Smooth muscle cell (in vitro differentiated cells): Measurements from ENCODE around the gene IGSF6. TPM values are rescaled to one million over a fixed set of nuclear protein-coding genes. Genes with fewer than 3 reads are reported as not detected.

Source experiments
- DNase-seq: peaks from one replicate; lab custom pipeline; 2025; ENCODE audit not compliant: unreplicated experiment; lab: John Stamatoyannopoulos, UW
- H2AFZ ChIP-seq: fragments of 200-600 bp; sonication (generic); 2 replicates; pipeline ENCODE4 v1.6.0; 2016; ENCODE audit warnings: antibody characterized with exemption, low read depth, mild to moderate bottlenecking
- H3F3A ChIP-seq: fragments of 200-600 bp; sonication (generic); 2 replicates; pipeline ENCODE4 v1.6.0; 2017; ENCODE audit warnings: antibody characterized with exemption, low read depth
- H3K27ac ChIP-seq: fragments of 200-600 bp; sonication (generic); 2 replicates; pipeline ENCODE4 v1.5.1; 2016; ENCODE audit warnings: low read depth, mild to moderate bottlenecking
- H3K27me3 ChIP-seq: fragments of 200-600 bp; sonication (generic); 2 replicates; pipeline ENCODE4 v1.6.1; 2016; ENCODE audit warnings: low read depth, mild to moderate bottlenecking
- H3K36me3 ChIP-seq: fragments of 200-600 bp; sonication (generic); 2 replicates; pipeline ENCODE4 v1.5.1; 2016; ENCODE audit warnings: low read depth
- H3K4me1 ChIP-seq: fragments of 200-600 bp; sonication (generic); 2 replicates; pipeline ENCODE4 v1.5.1; 2016; ENCODE audit warnings: low read depth
- H3K4me2 ChIP-seq: fragments of 200-600 bp; sonication (generic); 2 replicates; pipeline ENCODE4 v1.6.0; 2016; ENCODE audit warnings: mild to moderate bottlenecking
- H3K4me3 ChIP-seq: fragments of 200-600 bp; sonication (generic); 2 replicates; pipeline ENCODE4 v1.5.1; 2016; ENCODE audit warnings: mild to moderate bottlenecking
- H3K79me2 ChIP-seq: fragments of 200-600 bp; sonication (generic); 2 replicates; pipeline ENCODE4 v1.6.0; 2016; ENCODE audit warnings: low read depth, mild to moderate bottlenecking
- H3K9ac ChIP-seq: fragments of 200-600 bp; sonication (generic); 2 replicates; pipeline ENCODE4 v1.6.0; 2016; ENCODE audit warnings: low read depth
- H3K9me3 ChIP-seq: fragments of 200-600 bp; sonication (generic); replicated peaks from 2 replicates; pipeline ENCODE4 v1.5.1; 2016; ENCODE audit warnings: low read depth
- H4K20me1 ChIP-seq: fragments of 200-600 bp; sonication (generic); 2 replicates; pipeline ENCODE4 v1.6.0; 2016; ENCODE audit warnings: low read depth
- WGBS: methylation state at CpG from one replicate; pipeline ENCODE4 v1.1.7; 2016; ENCODE audit warnings: low lambda C conversion rate; 5-methylcytosine and 5-hydroxymethylcytosine counted together
- polyA plus RNA-seq: library from polyadenylated mRNA; unstranded; fragments of >200 nt; fragmentation: Nextera tagmentation; extraction: Ambion mirVana; gene quantifications from 2 replicates; pipeline ENCODE4 v1.2.1, GENCODE V29; 2016
- total RNA-seq: library from RNA; depleted of rRNA; stranded (reverse); fragments of >200 nt; gene quantifications from 2 replicates; pipeline ENCODE4 v1.2.3, GENCODE V29; 2014
- TF ChIP-seq, protein P1 (sequence below): fragments of 200-600 bp; sonication (generic); IDR thresholded peaks from 2 replicates; pipeline ENCODE4 v1.5.1; 2017; ENCODE audit warnings: borderline replicate concordance, mild to moderate bottlenecking, antibody characterized with exemption; ENCODE audit not compliant: insufficient read depth, poor library complexity, severe bottlenecking

IGSF6 gene
- total and polyA plus RNA-seq, 2 experiments from 2014 or later: 0.13 TPM; not detected in 1

DNA sequence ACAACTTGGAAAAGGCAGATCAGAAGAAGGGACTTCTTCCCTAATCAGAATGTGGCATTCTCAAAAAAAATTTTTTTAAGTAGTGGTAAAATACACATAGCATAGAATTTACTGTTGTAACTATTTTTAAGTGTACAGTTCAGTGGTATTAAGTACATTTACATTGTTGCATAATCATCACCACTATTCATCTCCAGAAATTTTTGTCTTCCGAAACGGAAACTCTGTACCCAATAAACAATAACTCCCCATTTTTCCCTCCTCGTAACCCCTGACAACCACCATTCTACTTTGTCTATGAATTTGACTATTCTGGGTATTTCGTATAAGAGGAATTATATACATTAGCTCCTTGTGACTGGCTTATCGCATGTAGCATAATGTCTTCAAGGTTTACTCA, 34.1 kb downstream of the IGSF6 start:
- peaks cover 5% of the 10 kb centered on the region for H3K36me3 ChIP-seq
- no peaks in the 10 kb centered on the region for H3K27me3 ChIP-seq
- H3K4me3 ChIP-seq: no peak overlapping the region
- no peaks in the 10 kb centered on the region for H3K9me3 ChIP-seq
- peaks cover 72% of the 10 kb centered on the region for H4K20me1 ChIP-seq
- H3K79me2 ChIP-seq: peaks cover 96% of the 10 kb centered on the region
- no peak for DNase-seq
- no peak overlapping the region for H3K9ac ChIP-seq
- H3K4me1 ChIP-seq: no peaks in the 10 kb centered on the region
- H2AFZ ChIP-seq: no peak overlapping the region
- no peak overlapping the region for H3K4me2 ChIP-seq
- H3F3A ChIP-seq: no peaks in the 10 kb centered on the region
- no peak overlapping the region for H3K27ac ChIP-seq
- WGBS: 96% methylated on average over 5 of the region's 5 CpGs
- TF ChIP-seq, protein P1, sequence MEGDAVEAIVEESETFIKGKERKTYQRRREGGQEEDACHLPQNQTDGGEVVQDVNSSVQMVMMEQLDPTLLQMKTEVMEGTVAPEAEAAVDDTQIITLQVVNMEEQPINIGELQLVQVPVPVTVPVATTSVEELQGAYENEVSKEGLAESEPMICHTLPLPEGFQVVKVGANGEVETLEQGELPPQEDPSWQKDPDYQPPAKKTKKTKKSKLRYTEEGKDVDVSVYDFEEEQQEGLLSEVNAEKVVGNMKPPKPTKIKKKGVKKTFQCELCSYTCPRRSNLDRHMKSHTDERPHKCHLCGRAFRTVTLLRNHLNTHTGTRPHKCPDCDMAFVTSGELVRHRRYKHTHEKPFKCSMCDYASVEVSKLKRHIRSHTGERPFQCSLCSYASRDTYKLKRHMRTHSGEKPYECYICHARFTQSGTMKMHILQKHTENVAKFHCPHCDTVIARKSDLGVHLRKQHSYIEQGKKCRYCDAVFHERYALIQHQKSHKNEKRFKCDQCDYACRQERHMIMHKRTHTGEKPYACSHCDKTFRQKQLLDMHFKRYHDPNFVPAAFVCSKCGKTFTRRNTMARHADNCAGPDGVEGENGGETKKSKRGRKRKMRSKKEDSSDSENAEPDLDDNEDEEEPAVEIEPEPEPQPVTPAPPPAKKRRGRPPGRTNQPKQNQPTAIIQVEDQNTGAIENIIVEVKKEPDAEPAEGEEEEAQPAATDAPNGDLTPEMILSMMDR: no peak

DNA sequence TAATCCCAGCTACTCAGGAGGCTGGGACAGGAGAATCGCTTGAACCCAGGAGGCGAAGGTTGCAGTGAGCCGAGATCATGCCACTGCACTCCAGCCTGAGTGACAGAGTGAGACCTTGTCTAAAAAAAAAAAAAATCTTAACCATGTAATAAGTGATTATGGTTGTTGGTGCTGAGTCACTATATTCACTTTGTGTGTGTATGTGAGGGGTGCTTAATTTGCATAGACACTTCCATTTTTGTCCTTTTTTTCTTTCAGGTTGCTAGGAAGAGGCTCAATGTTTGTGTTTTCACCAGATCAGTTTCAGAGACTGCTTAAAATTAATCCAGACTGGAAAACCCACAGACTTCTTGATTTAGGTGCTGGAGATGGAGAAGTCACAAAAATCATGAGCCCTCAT, 34.8 kb downstream of the IGSF6 start:
- peaks cover 2% of the 10 kb centered on the region for H3K4me1 ChIP-seq
- no peaks in the 10 kb centered on the region for H3K27me3 ChIP-seq
- 93% methylated on average over 3 of the region's 3 CpGs for WGBS
- H3K27ac ChIP-seq: no peak overlapping the region
- TF ChIP-seq, protein P1: no peak
- peaks cover 78% of the 10 kb centered on the region for H4K20me1 ChIP-seq
- no peak overlapping the region for H3K4me3 ChIP-seq
- H2AFZ ChIP-seq: no peak overlapping the region
- H3K9me3 ChIP-seq: no peaks in the 10 kb centered on the region
- peaks cover 4% of the 10 kb centered on the region for H3F3A ChIP-seq
- H3K4me2 ChIP-seq: no peak overlapping the region
- H3K36me3 ChIP-seq: peaks cover 5% of the 10 kb centered on the region
- no peak for DNase-seq
- peaks cover 96% of the 10 kb centered on the region for H3K79me2 ChIP-seq
- no peak overlapping the region for H3K9ac ChIP-seq

DNA sequence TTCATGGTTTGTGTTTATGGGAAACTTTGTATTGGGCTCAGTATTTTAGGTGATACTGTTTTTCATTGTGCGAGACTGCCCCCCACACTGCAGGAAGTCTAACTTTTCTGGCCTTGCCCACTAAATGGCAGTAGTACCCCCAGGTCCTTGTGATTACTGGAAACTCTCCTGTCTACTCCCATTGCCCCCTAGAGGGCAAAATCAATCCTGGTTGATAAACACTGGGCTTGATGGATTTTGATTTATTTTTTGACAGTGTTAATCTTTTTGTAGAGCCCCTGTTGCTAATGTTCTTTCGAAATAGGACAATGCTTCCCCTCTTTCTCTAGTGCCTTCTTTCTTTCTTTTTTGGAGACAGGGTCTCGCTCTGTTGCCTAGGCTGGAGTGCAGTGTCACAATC, 37.5 kb downstream of the IGSF6 start:
- TF ChIP-seq, protein P1: no peak
- no peak overlapping the region for H3K4me3 ChIP-seq
- H3K36me3 ChIP-seq: peaks cover 5% of the 10 kb centered on the region
- no peak overlapping the region for H3K27ac ChIP-seq
- peaks cover 26% of the 10 kb centered on the region for H3K4me1 ChIP-seq
- 96% methylated on average over 3 of the region's 3 CpGs for WGBS
- H3K9me3 ChIP-seq: no peaks in the 10 kb centered on the region
- no peak overlapping the region for H2AFZ ChIP-seq
- DNase-seq: no peak
- peaks cover 16% of the 10 kb centered on the region for H3F3A ChIP-seq
- H3K79me2 ChIP-seq: peaks cover 100% of the 10 kb centered on the region
- no peaks in the 10 kb centered on the region for H3K27me3 ChIP-seq
- no peak overlapping the region for H3K4me2 ChIP-seq
- peaks cover 89% of the 10 kb centered on the region for H4K20me1 ChIP-seq
- H3K9ac ChIP-seq: no peak overlapping the region

DNA sequence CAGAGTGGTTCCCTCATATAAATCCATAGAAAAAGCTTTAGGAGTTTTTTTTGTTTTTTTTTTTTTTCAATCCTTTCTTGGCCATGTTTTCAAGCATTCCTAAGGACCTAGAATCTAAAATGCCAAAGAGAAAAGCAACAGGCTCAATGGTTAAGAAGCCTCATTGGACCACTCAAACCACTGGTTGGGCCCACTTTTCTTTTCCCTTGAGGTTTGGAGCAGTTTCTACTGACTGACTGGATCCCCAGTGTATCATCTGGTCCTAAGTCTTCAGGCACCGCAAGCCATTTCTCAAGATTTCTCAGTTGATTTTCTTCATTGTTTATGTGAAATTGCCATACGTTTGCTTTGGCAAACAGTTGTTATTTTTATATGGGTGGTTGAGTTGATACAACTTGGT, 38.6 kb downstream of the IGSF6 start:
- peaks cover 100% of the 10 kb centered on the region for H3K79me2 ChIP-seq

More for the DNA sequence above, 38.6 kb downstream of the IGSF6 start:
- TF ChIP-seq, protein P1: no peak
- H3K36me3 ChIP-seq: peaks cover 5% of the 10 kb centered on the region
- no peak overlapping the region for H3K9ac ChIP-seq
- H3K4me1 ChIP-seq: peaks cover 26% of the 10 kb centered on the region
- H3K4me2 ChIP-seq: no peak overlapping the region
- no peak for DNase-seq
- no peaks in the 10 kb centered on the region for H3K9me3 ChIP-seq
- no peaks in the 10 kb centered on the region for H3K27me3 ChIP-seq
- peaks cover 96% of the 10 kb centered on the region for H4K20me1 ChIP-seq
- H2AFZ ChIP-seq: no peak overlapping the region
- peaks cover 16% of the 10 kb centered on the region for H3F3A ChIP-seq
- H3K4me3 ChIP-seq: no peak overlapping the region
- H3K27ac ChIP-seq: no peak overlapping the region
- WGBS: 91% methylated on average over 2 of the region's 2 CpGs
